Cardiac fibroblast (primary cell): ENCODE measurements around the gene ZNF267.

ENCODE experiments used
- DNase-seq, 2 donors: peaks; one replicate each; pipeline versions ENCODE4 v3.0.0 to v3.0.0-alpha.2; 2010; ENCODE audit warnings: low read depth in 2 of 2
- H3K4me3 ChIP-seq, 2 donors: replicated peaks in 1 of 2; 1 replicate in 1 of 2; 2 replicates in 1 of 2; pipeline ENCODE4 v1.5.1; 2011; ENCODE audit warnings: low read depth in 2 of 2, low read length in 2 of 2, mild to moderate bottlenecking in 2 of 2, moderate library complexity in 1 of 2
- CTCF ChIP-seq: IDR thresholded peaks from one replicate; pipeline ENCODE4 v1.5.1; 2011; ENCODE audit warnings: low read depth, mild to moderate bottlenecking, low read length, inconsistent platforms

Gene ZNF267

GRCh38 chr16:31874366-31875111 is 932 bp downstream of the ZNF267 start:
- H3K4me3 ChIP-seq = peak overlapping the region; percentile 95 to 96
- no peak for TF ChIP-seq CTCF
- peak; percentile 55 to 79 for DNase-seq

GRCh38 chr16:31875112-31875803 is 1.7 kb downstream of the ZNF267 start:
- peak; percentile 43 to 64 for DNase-seq
- peak overlapping the region; percentile 95 to 96 for H3K4me3 ChIP-seq
- TF ChIP-seq CTCF = no peak

- no peak for TF ChIP-seq CTCF
- DNase-seq = no peak
- H3K4me3 ChIP-seq = no peak overlapping the region
Observed at GRCh38 chr16:31875928-31876547, 2.4 kb downstream of the ZNF267 start.

GRCh38 chr16:31876951-31877828 is 3.6 kb downstream of the ZNF267 start:
- no peak for TF ChIP-seq CTCF
- H3K4me3 ChIP-seq = no peak overlapping the region
- peak; percentile 75 to 96 for DNase-seq

- DNase-seq = no peak
- TF ChIP-seq CTCF = no peak
- H3K4me3 ChIP-seq = no peak overlapping the region
Observed at GRCh38 chr16:31877876-31878642, 4.5 kb downstream of the ZNF267 start.

- no peak for TF ChIP-seq CTCF
- DNase-seq = no peak
- no peak overlapping the region for H3K4me3 ChIP-seq
Observed at GRCh38 chr16:31879937-31880321, 6.3 kb downstream of the ZNF267 start.
